K562 (cell line): ENCODE results near the gene ARHGAP33. TPM values are rescaled to one million over a fixed set of nuclear protein-coding genes. Genes with fewer than 3 reads are reported as not detected.

Experiments
- ATF7 ChIP-seq: fragments of 450-650 bp; IDR thresholded peaks from 2 replicates; pipeline ENCODE4 v1.7.1; 2014; ENCODE audit warnings: mild to moderate bottlenecking, moderate library complexity
- BRF1 ChIP-seq: IDR thresholded peaks from 3 replicates; pipeline ENCODE4 v1.6.1; 2011; ENCODE audit warnings: borderline replicate concordance, mild to moderate bottlenecking; ENCODE audit not compliant: insufficient read length; ENCODE audit errors: extremely low read depth
- CBX1 ChIP-seq: sonication (generic); IDR thresholded peaks from 2 replicates; pipeline ENCODE4 v1.6.1; 2016; ENCODE audit warnings: antibody characterized with exemption, low read depth, mild to moderate bottlenecking
- EGR1 ChIP-seq: fragments of 450-650 bp; conservative IDR thresholded peaks from 2 replicates; pipeline ENCODE4 v1.6.1; 2017; ENCODE audit warnings: mild to moderate bottlenecking
- ESRRB ChIP-seq: fragments of 250-450 bp; sonication (Bioruptor Pico); IDR thresholded peaks from 2 replicates; pipeline ENCODE4 v1.5.0; 2020; ENCODE audit warnings: mild to moderate bottlenecking, moderate library complexity, borderline replicate concordance
- FOXP1 ChIP-seq: sonication (generic); formaldehyde crosslinking; IDR thresholded peaks from 2 replicates; pipeline ENCODE4 v1.8.0; 2022; ENCODE audit warnings: mild to moderate bottlenecking, missing genetic modification reagents
- JUN ChIP-seq, 2 experiments: sonication (generic) in 1 of 2; formaldehyde crosslinking in 1 of 2; IDR thresholded peaks; 2 replicates each; pipeline versions ENCODE4 v1.6.1 to v1.8.0; 2012 to 2022; ENCODE audit warnings: borderline replicate concordance in 2 of 2, mild to moderate bottlenecking in 2 of 2, improper control_type of control experiment in 1 of 2, low read depth in 1 of 2, low read length in 1 of 2, missing genetic modification reagents in 1 of 2
- KLF10 ChIP-seq: fragments of 250-450 bp; sonication (Bioruptor Pico); IDR thresholded peaks from 2 replicates; pipeline ENCODE4 v1.6.1; 2021; ENCODE audit warnings: matching md5 sums
- MAFF ChIP-seq: IDR thresholded peaks from 2 replicates; pipeline ENCODE4 v1.6.1; 2012; ENCODE audit warnings: low read length, improper control_type of control experiment
- MXI1 ChIP-seq: IDR thresholded peaks from 2 replicates; pipeline ENCODE4 v1.6.1; 2011; ENCODE audit warnings: low read depth, mild to moderate bottlenecking, improper control_type of control experiment, low read length
- NCOR1 ChIP-seq: fragments of 450-650 bp; IDR thresholded peaks from 2 replicates; pipeline ENCODE4 v1.6.1; 2016; ENCODE audit warnings: mild to moderate bottlenecking, moderate library complexity
- SETDB1 ChIP-seq: IDR thresholded peaks from one replicate; pipeline ENCODE4 v1.6.1; 2012; ENCODE audit warnings: low read length, control low read depth, inconsistent platforms
- SLC30A9 ChIP-seq: fragments of 250-450 bp; sonication (Bioruptor Pico); IDR thresholded peaks from 2 replicates; pipeline ENCODE4 v1.8.0; 2022; ENCODE audit warnings: mild to moderate bottlenecking, moderate library complexity
- SMARCC2 ChIP-seq: fragments of 450-650 bp; IDR thresholded peaks from 2 replicates; pipeline ENCODE4 v1.6.1; 2017; ENCODE audit warnings: antibody characterized with exemption, moderate library complexity, mild to moderate bottlenecking, low read depth
- SRSF7 ChIP-seq: fragments of 200-400 bp; formaldehyde crosslinking; optimal IDR thresholded peaks from 2 replicates; pipeline ENCODE3; 2017; ENCODE audit warnings: mild to moderate bottlenecking, low read depth, low read length
- SUPT5H ChIP-seq: fragments of 450-650 bp; IDR thresholded peaks from 2 replicates; pipeline ENCODE4 v1.6.1; 2016
- TCF7 ChIP-seq: sonication (generic); IDR thresholded peaks from 2 replicates; pipeline ENCODE4 v1.6.1; 2016; ENCODE audit warnings: antibody characterized with exemption, borderline replicate concordance
- ZNF79 ChIP-seq: fragments of 250-450 bp; sonication (Bioruptor Pico); IDR thresholded peaks from 2 replicates; pipeline ENCODE4 v1.4.0; 2020; ENCODE audit warnings: low read depth, mild to moderate bottlenecking, moderate library complexity
- polyA plus RNA-seq, 8 experiments: library from polyadenylated mRNA; depleted of rRNA in 4 of 8; stranded (reverse) in 5 of 8; unstranded in 3 of 8; fragments of >200 nt; fragmentation: Nextera tagmentation in 2 of 8; fragmentation: Illumina TruSeq in 1 of 8; extraction: Ambion mirVana in 2 of 8; extraction: Trizol in 1 of 8; gene quantifications; 2 replicates each; pipeline versions ENCODE4 v1.2.1 to v1.2.3, GENCODE V29; 2011 to 2014; ENCODE audit warnings: inconsistent platforms in 1 of 8, missing spikeins in 1 of 8
- total RNA-seq, 7 experiments: library from RNA; depleted of rRNA in 6 of 7; stranded (reverse); fragments of >200 nt in 6 of 7; fragmentation: Illumina TruSeq in 2 of 7; extraction: Trizol in 2 of 7; gene quantifications; 2 replicates each; pipeline versions ENCODE4 v1.2.1 to v1.2.3, GENCODE V29; 2011 to 2021; ENCODE audit warnings: low replicate concordance in 1 of 7
- TF ChIP-seq, protein P1 (sequence below): fragments of 450-650 bp; formaldehyde crosslinking; conservative IDR thresholded peaks from 2 replicates; pipeline ENCODE4 v1.4.0; 2022; ENCODE audit warnings: mild to moderate bottlenecking, missing genetic modification characterization
- TF ChIP-seq, protein P2 (sequence below): conservative IDR thresholded peaks from 2 replicates; pipeline ENCODE4 v1.6.1; 2011; ENCODE audit warnings: low read depth, mild to moderate bottlenecking, low read length; ENCODE audit not compliant: control insufficient read depth
- TF ChIP-seq, protein P3 (sequence below): fragments of 450-650 bp; IDR thresholded peaks from 2 replicates; pipeline ENCODE4 v1.6.1; 2016; ENCODE audit warnings: borderline replicate concordance
- TF ChIP-seq, protein P4 (sequence below): fragments of 250-450 bp; sonication (Bioruptor Pico); IDR thresholded peaks from 2 replicates; pipeline ENCODE4 v1.4.0; 2020

Gene ARHGAP33
- total and polyA plus RNA-seq, 9 of the 15 experiments (the other 6 are each of a cell fraction or from before 2014, with no cell fraction given): 0.06 to 26.6 (median 1.6) TPM; not detected in 1

DNA sequence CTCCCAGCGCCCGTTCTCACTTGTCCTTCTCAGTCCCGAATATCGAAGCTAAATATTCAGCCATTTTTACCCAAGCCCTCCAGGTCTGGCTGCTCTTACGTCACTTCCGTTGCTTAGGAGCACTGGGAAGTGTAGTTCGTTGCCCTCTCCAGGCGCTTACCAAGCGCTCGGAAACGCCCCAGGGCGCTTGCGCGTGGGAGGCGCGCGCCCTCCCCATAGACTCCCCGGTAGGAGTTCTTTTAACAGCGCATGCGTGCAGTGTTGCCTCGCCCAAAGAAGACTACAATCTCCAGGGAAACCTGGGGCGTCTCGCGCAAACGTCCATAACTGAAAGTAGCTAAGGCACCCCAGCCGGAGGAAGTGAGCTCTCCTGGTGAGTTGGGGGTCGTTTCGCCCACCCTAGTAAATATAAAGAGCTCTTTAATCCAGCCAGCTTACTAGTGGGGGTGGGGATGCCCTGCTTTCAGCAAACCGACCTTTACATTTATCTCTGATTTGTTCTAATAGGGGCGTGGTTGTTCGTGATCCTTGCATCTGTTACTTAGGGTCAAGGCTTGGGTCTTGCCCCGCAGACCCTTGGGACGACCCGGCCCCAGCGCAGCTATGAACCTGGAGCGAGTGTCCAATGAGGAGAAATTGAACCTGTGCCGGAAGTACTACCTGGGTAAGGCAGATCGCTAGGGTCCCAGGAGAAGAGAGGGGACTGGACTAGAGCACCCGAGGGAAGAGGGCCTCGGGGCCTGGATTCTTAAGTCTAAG, 29.9 kb upstream of the ARHGAP33 start, which contains the start of the genes PSENEN and U2AF1L4 (continued):
- TF ChIP-seq, protein P1, sequence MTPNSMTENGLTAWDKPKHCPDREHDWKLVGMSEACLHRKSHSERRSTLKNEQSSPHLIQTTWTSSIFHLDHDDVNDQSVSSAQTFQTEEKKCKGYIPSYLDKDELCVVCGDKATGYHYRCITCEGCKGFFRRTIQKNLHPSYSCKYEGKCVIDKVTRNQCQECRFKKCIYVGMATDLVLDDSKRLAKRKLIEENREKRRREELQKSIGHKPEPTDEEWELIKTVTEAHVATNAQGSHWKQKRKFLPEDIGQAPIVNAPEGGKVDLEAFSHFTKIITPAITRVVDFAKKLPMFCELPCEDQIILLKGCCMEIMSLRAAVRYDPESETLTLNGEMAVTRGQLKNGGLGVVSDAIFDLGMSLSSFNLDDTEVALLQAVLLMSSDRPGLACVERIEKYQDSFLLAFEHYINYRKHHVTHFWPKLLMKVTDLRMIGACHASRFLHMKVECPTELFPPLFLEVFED (CRISPR knock-in tag): no peak
- TF ChIP-seq SLC30A9 (CRISPR knock-in tag) (no peak), SMARCC2 (no peak), EGR1 (peak; percentile 83), ESRRB (no peak), SRSF7 (no peak), JUN (IDR thresholded peaks at IDR 0.05; ENCODE audit: borderline replicate concordance, low read depth, low read length) (no peak), JUN (CRISPR knock-in tag; IDR thresholded peaks at IDR 0.05; ENCODE audit: borderline replicate concordance) (no peak; the same call in 1 of the 2 replicates), FOXP1 (CRISPR knock-in tag) (0 out of 2 replicates have a peak, but pooled peaks have one; percentile 18), CBX1 (no peak), KLF10 (CRISPR knock-in tag) (no peak), MAFF (no peak), TCF7 (no peak), ZNF79 (CRISPR knock-in tag) (no peak), SUPT5H (no peak), MXI1 (0 out of 2 replicates have a peak, but pooled peaks have one; percentile 51), ATF7 (peak; percentile 92), NCOR1 (no peak), BRF1 (no peak), SETDB1 (no peak)
- TF ChIP-seq, protein P2, sequence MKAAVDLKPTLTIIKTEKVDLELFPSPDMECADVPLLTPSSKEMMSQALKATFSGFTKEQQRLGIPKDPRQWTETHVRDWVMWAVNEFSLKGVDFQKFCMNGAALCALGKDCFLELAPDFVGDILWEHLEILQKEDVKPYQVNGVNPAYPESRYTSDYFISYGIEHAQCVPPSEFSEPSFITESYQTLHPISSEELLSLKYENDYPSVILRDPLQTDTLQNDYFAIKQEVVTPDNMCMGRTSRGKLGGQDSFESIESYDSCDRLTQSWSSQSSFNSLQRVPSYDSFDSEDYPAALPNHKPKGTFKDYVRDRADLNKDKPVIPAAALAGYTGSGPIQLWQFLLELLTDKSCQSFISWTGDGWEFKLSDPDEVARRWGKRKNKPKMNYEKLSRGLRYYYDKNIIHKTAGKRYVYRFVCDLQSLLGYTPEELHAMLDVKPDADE: peak; percentile 92
- TF ChIP-seq, protein P3, sequence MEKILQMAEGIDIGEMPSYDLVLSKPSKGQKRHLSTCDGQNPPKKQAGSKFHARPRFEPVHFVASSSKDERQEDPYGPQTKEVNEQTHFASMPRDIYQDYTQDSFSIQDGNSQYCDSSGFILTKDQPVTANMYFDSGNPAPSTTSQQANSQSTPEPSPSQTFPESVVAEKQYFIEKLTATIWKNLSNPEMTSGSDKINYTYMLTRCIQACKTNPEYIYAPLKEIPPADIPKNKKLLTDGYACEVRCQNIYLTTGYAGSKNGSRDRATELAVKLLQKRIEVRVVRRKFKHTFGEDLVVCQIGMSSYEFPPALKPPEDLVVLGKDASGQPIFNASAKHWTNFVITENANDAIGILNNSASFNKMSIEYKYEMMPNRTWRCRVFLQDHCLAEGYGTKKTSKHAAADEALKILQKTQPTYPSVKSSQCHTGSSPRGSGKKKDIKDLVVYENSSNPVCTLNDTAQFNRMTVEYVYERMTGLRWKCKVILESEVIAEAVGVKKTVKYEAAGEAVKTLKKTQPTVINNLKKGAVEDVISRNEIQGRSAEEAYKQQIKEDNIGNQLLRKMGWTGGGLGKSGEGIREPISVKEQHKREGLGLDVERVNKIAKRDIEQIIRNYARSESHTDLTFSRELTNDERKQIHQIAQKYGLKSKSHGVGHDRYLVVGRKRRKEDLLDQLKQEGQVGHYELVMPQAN: peak; percentile 86
- TF ChIP-seq, protein P4, sequence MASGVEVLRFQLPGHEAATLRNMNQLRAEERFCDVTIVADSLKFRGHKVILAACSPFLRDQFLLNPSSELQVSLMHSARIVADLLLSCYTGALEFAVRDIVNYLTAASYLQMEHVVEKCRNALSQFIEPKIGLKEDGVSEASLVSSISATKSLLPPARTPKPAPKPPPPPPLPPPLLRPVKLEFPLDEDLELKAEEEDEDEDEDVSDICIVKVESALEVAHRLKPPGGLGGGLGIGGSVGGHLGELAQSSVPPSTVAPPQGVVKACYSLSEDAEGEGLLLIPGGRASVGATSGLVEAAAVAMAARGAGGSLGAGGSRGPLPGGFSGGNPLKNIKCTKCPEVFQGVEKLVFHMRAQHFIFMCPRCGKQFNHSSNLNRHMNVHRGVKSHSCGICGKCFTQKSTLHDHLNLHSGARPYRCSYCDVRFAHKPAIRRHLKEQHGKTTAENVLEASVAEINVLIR (CRISPR knock-in tag): peak; percentile 81
